Gastrocnemius medialis (tissue), 4 donors: Measurements from ENCODE around the gene NUMB. TPM values are rescaled to one million over a fixed set of nuclear protein-coding genes. Genes with fewer than 3 reads are reported as not detected.

ENCODE experiments used
- ATAC-seq, 2 donors: fragments of 150-250 bp; one replicate each; pipeline ENCODE4 v1.9.1; 2016
- DNase-seq, 2 donors: peaks; one replicate each; pipeline ENCODE4 v3.0.0-alpha.2; 2019
- H3K27ac ChIP-seq, 4 donors: fragments of 200-600 bp; sonication (generic); 1 replicate in 1 of 4; 2 replicates in 3 of 4; pipeline ENCODE4 v1.5.1; 2016 to 2018; ENCODE audit warnings: mild to moderate bottlenecking in 2 of 4, moderate library complexity in 1 of 4
- H3K27me3 ChIP-seq, 3 donors: fragments of 200-600 bp; sonication (generic) in 2 of 3; 1 replicate in 1 of 3; 2 replicates in 2 of 3; pipeline versions ENCODE4 v1.5.1 to v1.6.0; 2016 to 2019; ENCODE audit warnings: mild to moderate bottlenecking in 1 of 3, moderate library complexity in 1 of 3
- H3K36me3 ChIP-seq, 2 donors: fragments of 200-600 bp; sonication (generic) in 1 of 2; one replicate each; pipeline ENCODE4 v1.5.1; 2017 to 2018
- H3K4me1 ChIP-seq, 2 donors: fragments of 200-600 bp; sonication (generic) in 1 of 2; one replicate each; pipeline ENCODE4 v1.5.1; 2016 to 2017; ENCODE audit warnings: mild to moderate bottlenecking in 2 of 2
- H3K4me3 ChIP-seq, 4 donors: fragments of 200-600 bp; sonication (generic) in 3 of 4; 1 replicate in 1 of 4; 2 replicates in 3 of 4; pipeline ENCODE4 v1.5.1; 2016 to 2019; ENCODE audit warnings: mild to moderate bottlenecking in 2 of 4
- H3K9me3 ChIP-seq, 3 donors: fragments of 200-600 bp; sonication (generic) in 2 of 3; 1 replicate in 1 of 3; 2 replicates in 2 of 3; pipeline ENCODE4 v1.5.1; 2016 to 2019
- CTCF ChIP-seq, 5 experiments: fragments of 450-650 bp in 3 of 5; fragments of 200-600 bp in 2 of 5; sonication (generic) in 2 of 5; IDR thresholded peaks in 4 of 5; conservative IDR thresholded peaks in 1 of 5; 1 replicate in 4 of 5; 2 replicates in 1 of 5; pipeline ENCODE4 v1.5.1; 2016 to 2019; ENCODE audit warnings: antibody characterized with exemption in 5 of 5, mild to moderate bottlenecking in 3 of 5, moderate library complexity in 3 of 5
- POLR2A ChIP-seq, 2 donors: fragments of 450-650 bp; IDR thresholded peaks; one replicate each; pipeline ENCODE4 v1.6.1; 2017; ENCODE audit warnings: antibody characterized with exemption in 2 of 2, mild to moderate bottlenecking in 2 of 2, moderate library complexity in 2 of 2
- in situ Hi-C, 4 donors: fragments of 200-750 bp; cut with MboI; loops; one replicate each; pipeline versions ENCODE4 v1.15.0 to v1.8.0; 2017; ENCODE audit warnings: low sequenced_read_pairs in 4 of 4
- intact Hi-C: fragments of 100-400 bp; cut with DNase I; formaldehyde crosslinking; loops from one replicate; pipeline ENCODE4 v1.15.1; 2023; ENCODE audit warnings: low total_unique reads
- total RNA-seq, 4 donors: library from RNA; depleted of rRNA; stranded (reverse); fragments of >200 nt; gene quantifications; one replicate each; pipeline versions ENCODE4 v1.1.0 to v1.2.3, GENCODE V29; 2016

NUMB gene
- total RNA-seq, 4 donors from 2014 or later, result 14.3 to 29.8 (median 23.6) TPM

- intact Hi-C loops (no loop called here), in situ Hi-C loops (loop anchor here in 1 of 4 donors (10.0 kb wide), 1 partner anchor 185 kb away; no protein-coding TSS in a partner anchor)
- peaks cover 0 to 33% of the 10 kb centered on the region in 2 donors for H3K36me3 ChIP-seq
- no peak for TF ChIP-seq CTCF (IDR thresholded peaks at IDR 0.05 in 4 of 5, conservative IDR thresholded peaks at IDR 0.05 in 1 of 5)
- no peak for TF ChIP-seq POLR2A (IDR thresholded peaks at IDR 0.05)
- no peaks in the 10 kb centered on the region for H3K4me1 ChIP-seq
- ATAC-seq (no peak), DNase-seq (no peak)
- H3K27me3 ChIP-seq, result no peaks in the 10 kb centered on the region
- no peak overlapping the region for H3K4me3 ChIP-seq
- no peaks in the 10 kb centered on the region for H3K9me3 ChIP-seq
- H3K27ac ChIP-seq, result no peak overlapping the region
Measured at GRCh38 chr14:73290279-73290678, 168.1 kb downstream of the NUMB start.

- DNase-seq (no peak), ATAC-seq (no peak)
- intact Hi-C loops, result no loop called here
- H3K36me3 ChIP-seq, result peaks cover 0 to 36% of the 10 kb centered on the region in 2 donors
- no peak overlapping the region for H3K27ac ChIP-seq
- no peak for TF ChIP-seq POLR2A (IDR thresholded peaks at IDR 0.05)
- TF ChIP-seq CTCF (IDR thresholded peaks at IDR 0.05 in 4 of 5, conservative IDR thresholded peaks at IDR 0.05 in 1 of 5), result no peak
- in situ Hi-C loops, result loop anchor here in 1 of 4 donors (10.0 kb wide), 1 partner anchor 185 kb away; no protein-coding TSS in a partner anchor
- H3K4me3 ChIP-seq, result no peak overlapping the region
- H3K9me3 ChIP-seq, result no peaks in the 10 kb centered on the region
- H3K4me1 ChIP-seq, result no peaks in the 10 kb centered on the region
- H3K27me3 ChIP-seq, result no peaks in the 10 kb centered on the region
Measured at GRCh38 chr14:73289729-73290128, 168.6 kb downstream of the NUMB start.

- no peak for ATAC-seq
- Histone ChIP-seq H3K9me3 (no peaks in the 10 kb centered on the region), H3K36me3 (peaks cover 0 to 40% of the 10 kb centered on the region in 2 donors), H3K27me3 (no peaks in the 10 kb centered on the region), H3K4me1 (no peaks in the 10 kb centered on the region), H3K27ac (no peak overlapping the region), H3K4me3 (no peak overlapping the region)
- in situ Hi-C loops (no loop called here), intact Hi-C loops (no loop called here)
- DNase-seq, result no peak
- no peak for TF ChIP-seq POLR2A (IDR thresholded peaks at IDR 0.05)
- TF ChIP-seq CTCF (IDR thresholded peaks at IDR 0.05 in 4 of 5, conservative IDR thresholded peaks at IDR 0.05 in 1 of 5), result no peak
Measured at GRCh38 chr14:73289308-73289707, 169.0 kb downstream of the NUMB start.

GRCh38 chr14:73287071-73287470, 171.3 kb downstream of the NUMB start:
- TF ChIP-seq POLR2A (IDR thresholded peaks at IDR 0.05), result no peak
- no peak for TF ChIP-seq CTCF (IDR thresholded peaks at IDR 0.05 in 4 of 5, conservative IDR thresholded peaks at IDR 0.05 in 1 of 5)
- intact Hi-C loops (no loop called here), in situ Hi-C loops (no loop called here)
- H3K36me3 ChIP-seq, result peaks cover 0 to 56% of the 10 kb centered on the region in 2 donors
- H3K27ac ChIP-seq, result no peak overlapping the region
- no peak for ATAC-seq
- DNase-seq, result no peak
- H3K4me1 ChIP-seq, result no peaks in the 10 kb centered on the region
- no peak overlapping the region for H3K4me3 ChIP-seq
- no peaks in the 10 kb centered on the region for H3K9me3 ChIP-seq
- H3K27me3 ChIP-seq, result no peaks in the 10 kb centered on the region

- TF ChIP-seq POLR2A (IDR thresholded peaks at IDR 0.05) (no peak), CTCF (IDR thresholded peaks at IDR 0.05 in 4 of 5, conservative IDR thresholded peaks at IDR 0.05 in 1 of 5) (no peak)
- no peaks in the 10 kb centered on the region for H3K4me1 ChIP-seq
- intact Hi-C loops, result no loop called here
Measured at GRCh38 chr14:73286598-73286997, 171.7 kb downstream of the NUMB start.

More at GRCh38 chr14:73286598-73286997, 171.7 kb downstream of the NUMB start:
- Histone ChIP-seq H3K4me3 (no peak overlapping the region), H3K27me3 (no peaks in the 10 kb centered on the region), H3K27ac (no peak overlapping the region), H3K36me3 (peaks cover 0 to 56% of the 10 kb centered on the region in 2 donors), H3K9me3 (no peaks in the 10 kb centered on the region)
- ATAC-seq, result no peak
- DNase-seq, result no peak
- in situ Hi-C loops, result no loop called here
